HG03469 (cell line): Measurements from ENCODE around the gene KDF1.
"Not testable (repeated sequence)": the region's sequence is repeated elsewhere in the genome, so short reads cannot be mapped to it uniquely, and the experiment has no call there.

Source experiments
- ATAC-seq: cut with Tn5 transposase; IDR thresholded peaks from one replicate; pipeline ENCODE4 v1.9.1; 2021; ENCODE audit warnings: mild to moderate bottlenecking, moderate library complexity, moderate number of reproducible peaks; ENCODE audit not compliant: unreplicated experiment

The KDF1 gene

GRCh38 chr1:26994787-26995517 is 34.7 kb upstream of the KDF1 start:
- ATAC-seq, result no peak

DNA sequence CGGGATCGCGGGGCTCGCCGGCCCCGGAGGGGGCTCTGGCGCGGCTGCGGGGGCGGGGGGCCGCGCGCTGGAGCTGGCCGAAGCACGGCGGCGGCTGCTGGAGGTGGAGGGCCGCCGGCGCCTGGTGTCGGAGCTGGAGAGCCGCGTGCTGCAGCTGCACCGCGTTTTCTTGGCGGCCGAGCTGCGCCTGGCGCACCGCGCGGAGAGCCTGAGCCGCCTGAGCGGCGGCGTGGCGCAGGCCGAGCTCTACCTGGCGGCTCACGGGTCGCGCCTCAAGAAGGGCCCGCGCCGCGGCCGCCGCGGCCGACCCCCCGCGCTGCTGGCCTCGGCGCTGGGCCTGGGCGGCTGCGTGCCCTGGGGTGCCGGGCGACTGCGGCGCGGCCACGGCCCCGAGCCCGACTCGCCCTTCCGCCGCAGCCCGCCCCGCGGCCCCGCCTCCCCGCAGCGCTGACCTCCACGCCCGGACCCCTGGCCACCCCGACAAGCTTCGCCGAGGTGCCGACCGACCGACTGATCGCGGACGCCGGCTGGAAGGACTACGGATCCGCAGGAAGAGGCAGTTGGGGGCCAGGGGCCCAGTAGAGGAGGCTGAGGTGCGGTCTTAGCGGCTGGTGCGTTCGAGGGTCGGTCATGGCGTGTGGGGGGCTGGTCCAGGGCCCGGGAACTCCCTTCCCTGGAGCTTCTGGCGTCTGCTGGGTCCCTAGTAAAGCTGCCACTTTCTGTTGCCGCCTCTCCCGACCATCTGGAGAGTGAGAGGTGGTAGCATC is 33.9 kb upstream of the KDF1 start:
- ATAC-seq, result no peak

- ATAC-seq, result no peak
Observed at GRCh38 chr1:26993237-26994019, 33.2 kb upstream of the KDF1 start, which contains the start of gene TRNP1. TSS of gene TRNP1 (plus strand) at chr1:26993692. CDS start at chr1:26993787, 95 bp downstream.

DNA sequence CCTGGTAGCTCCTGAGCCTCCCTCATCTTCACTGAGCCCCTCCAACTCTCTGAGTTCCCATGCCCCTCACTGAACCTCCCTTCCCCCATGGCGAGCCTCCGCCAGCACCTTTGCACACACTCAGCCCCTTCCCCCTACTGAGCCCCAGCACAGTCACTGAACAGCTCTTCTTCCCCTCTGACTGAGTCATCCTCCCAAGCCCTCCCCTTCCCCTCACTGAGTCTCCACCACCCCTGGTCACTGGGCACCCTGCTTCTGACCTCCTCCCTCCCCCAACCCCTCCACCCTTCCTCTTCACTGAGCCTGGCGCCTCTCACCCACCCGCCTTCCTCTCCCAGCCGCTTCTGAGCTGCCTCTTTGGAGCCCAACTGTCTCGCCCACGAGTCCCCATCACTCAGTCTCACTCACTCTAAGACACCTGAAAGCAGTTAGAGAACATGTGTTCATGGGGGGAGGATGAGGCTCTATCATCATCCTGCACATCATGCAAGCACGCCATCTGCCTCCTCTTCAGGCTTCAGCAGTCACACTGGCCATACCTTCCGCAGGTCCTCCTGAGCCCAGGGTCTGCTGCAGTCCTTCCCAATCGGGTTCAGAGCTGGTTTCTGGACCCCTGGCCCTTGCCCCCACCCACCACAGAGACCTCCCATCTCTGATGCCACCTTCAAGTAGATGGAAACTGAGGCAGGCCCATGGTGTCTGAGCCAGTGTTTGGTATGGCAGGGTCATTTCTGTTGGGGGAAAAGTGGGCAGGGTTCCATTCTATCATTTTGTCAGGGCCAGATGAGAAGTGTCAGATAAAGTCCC is 31.2 kb upstream of the KDF1 start:
- ATAC-seq, result no peak

GRCh38 chr1:26989403-26990109 is 29.3 kb upstream of the KDF1 start:
- not testable (repeated sequence) for ATAC-seq

DNA sequence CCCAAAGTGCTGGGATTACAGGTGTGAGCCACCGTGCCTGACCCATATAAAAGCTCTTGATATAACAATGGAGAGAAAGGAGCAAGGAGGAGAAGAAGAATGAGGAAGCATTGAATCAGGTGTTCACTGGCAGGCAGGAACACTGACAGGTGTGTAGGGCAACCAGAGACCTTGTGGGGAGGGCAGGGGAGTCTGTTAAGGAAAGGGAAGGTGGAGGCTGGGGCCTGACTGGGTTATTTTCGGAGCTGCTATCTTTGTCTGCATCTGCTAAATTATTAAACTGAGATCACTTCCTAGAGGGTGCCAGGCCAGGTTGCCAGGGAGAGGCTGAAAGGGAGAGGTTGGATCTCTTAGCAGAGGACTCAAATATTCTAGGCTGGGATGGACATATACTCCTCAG is 26.4 kb upstream of the KDF1 start:
- no peak for ATAC-seq

DNA sequence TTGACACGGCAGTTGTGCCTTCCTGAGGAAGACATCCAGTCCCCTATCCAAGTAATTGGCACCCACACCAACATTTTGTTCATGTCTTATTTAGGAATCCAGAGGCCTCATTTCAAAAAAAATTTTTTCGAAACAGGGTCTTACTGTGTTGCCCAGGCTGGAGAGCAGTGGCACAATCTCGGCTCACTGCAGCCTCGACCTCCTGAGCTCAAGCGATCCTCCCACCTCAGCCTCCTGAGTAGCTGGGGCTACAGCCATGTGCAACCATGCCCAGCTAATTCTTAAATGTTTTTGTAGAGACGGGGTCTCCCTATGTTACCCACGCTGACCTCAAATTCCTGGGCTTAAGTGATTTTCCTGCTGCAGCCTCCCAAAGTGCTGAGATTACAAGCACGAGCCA is 24.0 kb upstream of the KDF1 start:
- no peak for ATAC-seq

DNA sequence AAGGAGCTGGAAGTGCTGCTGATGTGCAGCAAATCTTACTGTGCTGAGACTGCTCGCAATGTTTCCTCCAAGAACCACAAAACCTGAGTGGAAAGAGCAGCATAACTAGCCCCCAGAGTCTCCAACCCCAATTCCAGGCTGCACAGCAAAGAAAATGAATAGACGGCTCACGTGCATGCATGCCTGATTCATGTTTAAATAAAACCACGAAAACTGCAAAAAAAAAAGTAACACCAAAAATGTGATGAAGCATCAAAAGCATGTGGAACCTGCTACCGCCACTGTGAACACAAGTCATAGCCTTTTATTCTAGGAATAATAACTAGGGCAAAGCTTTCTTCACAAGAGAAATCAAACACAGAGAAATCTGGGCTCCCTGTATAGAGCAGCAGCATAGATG is 23.6 kb upstream of the KDF1 start:
- ATAC-seq, result no peak

DNA sequence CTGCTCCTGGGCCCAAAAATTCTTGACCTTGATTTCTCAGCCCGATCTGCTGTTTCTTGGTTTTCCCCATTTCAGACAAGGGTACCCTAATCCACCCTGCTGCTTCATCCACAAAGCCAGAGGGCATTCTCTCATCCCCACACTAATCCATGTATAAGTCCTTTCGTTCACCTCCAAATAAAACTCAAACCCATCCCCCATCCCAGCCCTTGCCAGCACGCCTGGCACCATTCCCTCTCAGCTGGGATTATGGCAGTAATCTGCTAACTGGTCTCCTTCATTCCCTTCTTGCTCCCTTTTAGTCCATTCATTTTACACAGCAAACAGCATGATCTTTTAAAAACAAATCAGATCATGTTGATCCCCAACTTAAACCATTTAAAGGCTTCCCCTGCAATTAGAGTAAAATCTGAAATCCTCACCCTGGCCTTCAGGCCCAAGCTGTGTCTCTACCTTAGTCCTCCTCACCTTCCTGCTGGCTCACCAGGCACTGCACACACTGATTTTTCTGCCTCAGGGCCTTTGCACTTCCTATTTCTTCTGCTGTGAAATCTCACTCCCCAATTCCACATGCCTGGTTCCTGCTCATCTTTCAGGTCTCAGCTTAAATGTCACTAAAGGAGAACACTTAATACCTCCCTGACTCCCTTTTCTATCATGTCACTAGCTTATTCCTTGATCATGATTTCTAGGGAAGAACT is 21.0 kb upstream of the KDF1 start:
- no peak for ATAC-seq

DNA sequence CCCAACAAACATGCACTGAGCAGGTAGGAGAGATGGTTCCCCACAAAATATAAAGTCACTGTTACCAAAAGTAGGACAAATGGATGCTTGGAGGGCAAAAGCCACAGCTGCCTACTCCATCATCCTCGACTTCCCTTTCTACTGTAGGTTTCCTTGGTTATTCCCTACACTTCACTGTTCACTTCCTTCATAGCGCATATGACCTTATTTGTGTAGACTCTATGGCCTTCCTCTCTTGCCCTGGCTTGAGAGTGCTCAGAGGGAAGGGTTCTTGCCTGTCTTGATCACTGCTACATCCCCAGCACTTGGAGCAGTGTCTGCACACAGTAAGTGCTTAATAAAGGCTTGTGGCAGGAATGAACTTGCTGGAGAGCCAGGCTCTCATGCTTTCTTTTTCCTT is 18.6 kb upstream of the KDF1 start:
- ATAC-seq, result no peak

DNA sequence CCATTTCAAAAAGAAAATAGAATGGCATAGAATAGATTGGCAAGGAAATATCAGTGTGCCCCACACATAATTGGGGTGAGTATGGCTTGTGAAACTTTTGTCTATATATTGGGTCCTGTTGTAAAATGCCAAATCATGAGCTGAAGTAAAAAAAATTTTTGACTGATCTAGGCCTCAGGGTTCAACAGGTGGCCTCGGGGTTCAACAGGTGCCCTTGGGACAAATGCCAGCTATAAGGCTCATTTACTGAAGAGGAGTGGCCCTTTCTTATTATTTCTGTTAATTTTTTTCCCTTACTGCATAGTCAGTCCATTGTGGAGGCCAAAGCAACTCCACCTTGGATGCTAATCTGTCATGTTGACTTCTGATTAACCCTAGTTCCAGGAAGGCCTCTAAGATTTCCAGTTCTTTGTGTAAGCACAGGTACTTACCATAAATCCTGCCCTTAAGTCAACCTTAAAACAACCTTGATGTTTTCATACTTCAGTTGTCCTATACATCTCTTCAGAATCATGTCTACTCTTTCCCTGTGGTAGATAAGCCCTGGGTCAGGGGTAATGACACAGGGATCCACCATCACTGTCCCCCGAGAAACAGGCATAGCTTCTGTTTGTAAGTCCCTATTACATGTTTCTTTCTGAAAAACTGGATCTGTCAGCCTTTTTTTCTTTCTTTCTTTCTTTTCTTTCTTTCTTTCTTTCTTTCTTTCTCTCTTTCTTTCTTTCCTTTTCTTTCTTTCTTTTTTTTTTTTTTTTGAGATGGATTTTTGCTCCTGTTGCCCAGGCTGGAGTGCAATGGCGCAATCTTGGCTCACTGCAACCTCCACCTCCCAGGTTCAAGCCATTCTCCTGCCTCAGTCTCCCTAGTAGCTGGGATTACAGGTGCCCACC is 16.6 kb upstream of the KDF1 start:
- no peak for ATAC-seq

DNA sequence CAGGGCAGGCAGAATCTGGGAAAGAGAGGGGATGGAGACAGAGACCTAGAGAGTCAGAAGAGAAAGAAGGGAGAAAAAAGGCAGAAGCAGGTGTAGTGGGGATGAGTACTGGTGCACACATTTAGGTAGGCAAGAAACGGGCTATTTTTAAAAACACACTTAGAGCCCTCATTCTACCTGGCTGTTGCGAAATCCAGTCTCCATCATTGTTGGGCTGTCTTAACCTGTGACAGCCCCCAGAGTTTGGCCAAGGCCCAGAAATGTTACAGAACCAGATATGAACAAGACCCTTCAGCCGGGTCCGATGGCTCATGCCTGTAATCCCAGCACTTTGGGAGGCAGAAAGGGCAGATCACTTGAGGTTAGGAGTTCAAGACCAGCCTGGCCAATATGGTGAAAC is 12.6 kb upstream of the KDF1 start:
- ATAC-seq, result no peak

GRCh38 chr1:26972390-26972789 is 12.1 kb upstream of the KDF1 start:
- ATAC-seq, result no peak

DNA sequence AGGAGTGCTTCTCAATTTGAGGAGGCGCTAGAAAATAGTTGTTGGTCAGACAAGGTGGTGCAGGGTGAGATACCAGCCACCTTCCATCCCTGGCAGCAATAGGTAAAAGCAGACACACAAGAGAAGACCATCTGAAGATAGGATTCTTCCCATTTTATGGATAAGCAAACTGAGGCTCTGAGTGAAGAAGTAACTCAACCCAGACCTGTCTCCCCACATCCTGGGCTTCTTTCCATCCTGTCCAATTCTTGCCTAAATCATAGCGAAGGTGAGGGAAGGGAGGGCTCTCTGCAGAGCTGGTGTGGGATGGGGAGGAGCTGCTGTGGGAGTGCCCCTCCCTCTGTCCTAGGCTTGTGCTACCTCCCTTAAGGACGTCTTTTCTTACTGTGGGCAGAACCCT is 11.3 kb upstream of the KDF1 start:
- no peak for ATAC-seq

GRCh38 chr1:26970810-26971209 is 10.5 kb upstream of the KDF1 start:
- no peak for ATAC-seq

GRCh38 chr1:26965628-26966027 is 5.4 kb upstream of the KDF1 start:
- no peak for ATAC-seq

DNA sequence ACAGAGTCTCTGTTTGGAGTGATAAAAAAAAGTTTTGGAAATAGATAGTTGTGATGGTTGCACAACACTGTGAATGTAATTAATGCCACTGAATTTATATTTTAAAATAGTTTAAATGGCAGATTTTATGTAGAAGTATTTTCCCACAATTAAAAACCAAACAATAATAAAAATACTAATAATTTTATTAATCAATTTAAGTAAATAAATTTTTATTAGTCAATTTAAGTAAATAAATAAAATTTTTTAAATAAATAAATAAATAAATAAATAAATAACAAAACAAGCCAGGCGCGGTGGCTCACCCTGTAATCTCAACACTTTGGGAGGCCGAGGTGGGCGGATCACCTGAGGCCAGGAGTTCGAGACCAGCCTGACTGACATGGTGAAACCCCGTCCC is 4.9 kb upstream of the KDF1 start:
- ATAC-seq, result no peak

GRCh38 chr1:26961826-26962225 is 1.6 kb upstream of the KDF1 start:
- no peak for ATAC-seq

GRCh38 chr1:26960625-26960966 is 328 bp upstream of the KDF1 start:
- no peak for ATAC-seq
